Left ventricle myocardium inferior (tissue), 1 donor: ENCODE results near the gene CCPG1. TPM values are rescaled to one million over a fixed set of nuclear protein-coding genes. Genes with fewer than 3 reads are reported as not detected.

Experiments used
- DNase-seq: peaks from one replicate; pipeline ENCODE4 v3.0.0-alpha.2; 2020
- H3K27ac ChIP-seq: fragments of 200-600 bp; replicated peaks from 2 replicates; pipeline ENCODE4 v1.8.0; 2021
- H3K27me3 ChIP-seq: fragments of 200-600 bp; 2 replicates; pipeline ENCODE4 v1.8.0; 2021; ENCODE audit warnings: low read depth
- H3K36me3 ChIP-seq: fragments of 200-600 bp; 2 replicates; pipeline ENCODE4 v1.8.0; 2021
- H3K4me1 ChIP-seq: fragments of 200-600 bp; 2 replicates; pipeline ENCODE4 v1.8.0; 2021
- H3K4me3 ChIP-seq: fragments of 200-600 bp; 2 replicates; pipeline ENCODE4 v1.8.0; 2021; ENCODE audit warnings: mild to moderate bottlenecking, moderate library complexity
- H3K9me3 ChIP-seq: fragments of 200-600 bp; replicated peaks from 2 replicates; pipeline ENCODE4 v1.8.0; 2021
- intact Hi-C: fragments of 100-400 bp; cut with micrococcal nuclease; formaldehyde crosslinking; loops from one replicate; pipeline ENCODE4 v1.11.0; 2022
- total RNA-seq: library from RNA; stranded (reverse); fragmentation: NEBNext Ultra II Directional; extraction: Animal tissue kit (Norgen Biotek cat#: 25700); gene quantifications from one replicate; pipeline ENCODE4 v1.2.1, GENCODE V29; 2021
- TF ChIP-seq, protein P1 (sequence below): fragments of 200-600 bp; IDR thresholded peaks from 2 replicates; pipeline ENCODE4 v1.8.0; 2021; ENCODE audit warnings: antibody characterized with exemption, mild to moderate bottlenecking, borderline replicate concordance
- donor health status: DM: no; HTN: yes; CAD: no; lungs with severe emphysema.

The CCPG1 gene
- total RNA-seq, 1 donor from 2014 or later = 94.6 TPM

DNA sequence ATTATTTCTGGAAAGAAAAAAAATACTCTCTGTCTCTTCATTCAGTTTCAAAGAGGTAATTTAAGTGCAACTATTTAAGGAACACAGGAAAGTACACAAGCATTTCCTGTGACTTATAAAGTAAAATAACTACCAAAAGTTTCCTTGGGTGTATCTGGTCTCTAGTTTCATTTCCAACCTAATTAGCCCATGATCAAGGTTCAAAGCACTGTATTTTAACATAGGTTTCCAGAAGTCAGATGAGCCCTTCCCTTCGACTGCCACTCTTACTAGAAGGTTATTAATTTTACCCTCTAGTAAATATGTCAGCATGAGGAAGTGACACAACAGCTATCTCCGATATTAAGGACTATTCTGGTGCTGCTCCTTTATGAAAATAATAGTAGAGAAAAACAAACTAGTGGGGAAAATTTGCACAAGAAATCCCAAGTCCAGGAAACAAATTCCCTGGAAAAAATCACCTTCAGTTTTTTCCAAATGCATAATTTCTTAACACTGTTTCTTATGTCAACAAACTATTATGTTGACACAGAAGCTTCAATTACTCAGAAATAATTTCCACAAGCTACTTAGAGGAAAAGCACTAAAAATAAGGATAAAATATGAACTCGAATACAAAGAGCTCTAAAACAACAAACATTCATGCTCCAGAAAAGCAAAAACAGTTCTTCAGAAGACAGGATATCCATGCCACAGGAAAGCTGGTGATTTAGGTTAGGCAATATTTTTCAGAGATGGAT lies 35.3 kb downstream of the CCPG1 start:
- H3K36me3 ChIP-seq = peaks cover 76% of the 10 kb centered on the region
- H3K4me3 ChIP-seq = peak overlapping the region; percentile 4
- peaks cover 19% of the 10 kb centered on the region for H3K4me1 ChIP-seq
- TF ChIP-seq, protein P1, sequence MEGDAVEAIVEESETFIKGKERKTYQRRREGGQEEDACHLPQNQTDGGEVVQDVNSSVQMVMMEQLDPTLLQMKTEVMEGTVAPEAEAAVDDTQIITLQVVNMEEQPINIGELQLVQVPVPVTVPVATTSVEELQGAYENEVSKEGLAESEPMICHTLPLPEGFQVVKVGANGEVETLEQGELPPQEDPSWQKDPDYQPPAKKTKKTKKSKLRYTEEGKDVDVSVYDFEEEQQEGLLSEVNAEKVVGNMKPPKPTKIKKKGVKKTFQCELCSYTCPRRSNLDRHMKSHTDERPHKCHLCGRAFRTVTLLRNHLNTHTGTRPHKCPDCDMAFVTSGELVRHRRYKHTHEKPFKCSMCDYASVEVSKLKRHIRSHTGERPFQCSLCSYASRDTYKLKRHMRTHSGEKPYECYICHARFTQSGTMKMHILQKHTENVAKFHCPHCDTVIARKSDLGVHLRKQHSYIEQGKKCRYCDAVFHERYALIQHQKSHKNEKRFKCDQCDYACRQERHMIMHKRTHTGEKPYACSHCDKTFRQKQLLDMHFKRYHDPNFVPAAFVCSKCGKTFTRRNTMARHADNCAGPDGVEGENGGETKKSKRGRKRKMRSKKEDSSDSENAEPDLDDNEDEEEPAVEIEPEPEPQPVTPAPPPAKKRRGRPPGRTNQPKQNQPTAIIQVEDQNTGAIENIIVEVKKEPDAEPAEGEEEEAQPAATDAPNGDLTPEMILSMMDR = no peak
- intact Hi-C loops = no loop called here
- no peaks in the 10 kb centered on the region for H3K9me3 ChIP-seq
- DNase-seq = no peak
- no peaks in the 10 kb centered on the region for H3K27me3 ChIP-seq
- H3K27ac ChIP-seq = peak overlapping the region; percentile 74

DNA sequence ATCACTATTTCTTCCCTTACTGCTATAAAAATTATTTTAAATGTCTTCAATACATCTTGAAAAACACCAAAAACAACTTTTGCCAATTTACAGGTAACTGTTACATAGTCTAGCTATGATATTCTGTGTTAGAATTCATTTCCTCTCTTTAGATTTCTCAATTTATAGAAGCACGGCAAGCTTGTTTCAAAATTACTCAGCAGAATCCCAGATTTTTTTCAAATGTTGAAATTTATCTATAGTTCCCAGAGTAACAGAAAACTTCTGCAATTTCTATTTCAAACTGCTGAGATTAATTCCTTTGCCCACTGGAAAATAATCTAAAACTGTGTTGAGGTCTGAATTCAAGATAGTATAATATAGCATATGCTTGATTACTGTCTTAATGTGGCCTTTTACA lies 41.2 kb downstream of the CCPG1 start:
- Histone ChIP-seq H3K4me1 (no peaks in the 10 kb centered on the region), H3K9me3 (no peaks in the 10 kb centered on the region), H3K27ac (no peak overlapping the region), H3K36me3 (peaks cover 64% of the 10 kb centered on the region), H3K27me3 (no peaks in the 10 kb centered on the region), H3K4me3 (no peak overlapping the region)
- no peak for DNase-seq
- TF ChIP-seq, protein P1 = no peak
- intact Hi-C loops = no loop called here

DNA sequence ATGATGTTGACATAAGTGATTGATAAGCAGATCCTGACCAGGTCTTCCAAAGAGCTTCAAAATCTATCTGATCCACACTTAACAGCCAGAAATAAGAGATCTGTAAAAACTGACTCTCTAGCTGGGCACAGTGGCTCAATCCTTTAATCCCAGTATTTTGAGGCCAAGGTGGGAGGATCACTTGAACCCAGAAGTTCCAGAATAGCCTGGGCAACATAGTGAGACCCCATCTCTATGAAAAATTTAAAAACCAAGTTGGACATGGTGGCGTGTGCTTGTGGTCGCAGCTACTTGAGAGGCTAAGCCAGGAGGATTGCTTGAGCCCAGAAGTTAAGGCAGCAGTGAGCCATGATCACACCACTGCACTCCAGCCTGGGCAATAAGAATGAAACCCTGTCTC lies 45.5 kb downstream of the CCPG1 start:
- no peak overlapping the region for H3K4me3 ChIP-seq
- intact Hi-C loops = no loop called here
- no peak overlapping the region for H3K27ac ChIP-seq
- no peaks in the 10 kb centered on the region for H3K4me1 ChIP-seq
- peaks cover 59% of the 10 kb centered on the region for H3K36me3 ChIP-seq
- no peak for DNase-seq
- no peaks in the 10 kb centered on the region for H3K27me3 ChIP-seq
- TF ChIP-seq, protein P1 = no peak
- H3K9me3 ChIP-seq = no peaks in the 10 kb centered on the region

DNA sequence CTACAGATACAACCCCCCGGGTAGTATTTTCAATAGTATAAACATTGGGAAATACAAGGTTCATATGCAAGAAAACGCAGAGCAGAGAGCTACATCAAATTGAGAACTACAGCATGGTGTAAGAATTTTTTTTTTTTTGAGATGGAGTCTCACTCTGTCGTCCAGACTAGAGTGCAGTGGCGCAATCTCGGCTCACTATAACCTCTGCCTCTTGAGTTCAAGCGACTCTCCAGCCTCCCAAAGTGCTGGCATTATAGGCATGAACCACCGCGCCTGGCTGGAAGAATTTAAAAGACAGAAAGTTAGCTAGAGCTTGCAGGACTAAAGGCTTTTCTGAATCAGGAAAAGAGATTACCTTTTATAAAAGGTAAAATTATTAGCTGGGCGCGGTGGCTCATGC lies 47.1 kb downstream of the CCPG1 start:
- H3K4me1 ChIP-seq = no peaks in the 10 kb centered on the region
- H3K4me3 ChIP-seq = no peak overlapping the region
- H3K27ac ChIP-seq = no peak overlapping the region
- intact Hi-C loops = no loop called here
- no peak for DNase-seq
- TF ChIP-seq, protein P1 = no peak
- H3K36me3 ChIP-seq = peaks cover 59% of the 10 kb centered on the region
- H3K27me3 ChIP-seq = no peaks in the 10 kb centered on the region
- no peaks in the 10 kb centered on the region for H3K9me3 ChIP-seq

DNA sequence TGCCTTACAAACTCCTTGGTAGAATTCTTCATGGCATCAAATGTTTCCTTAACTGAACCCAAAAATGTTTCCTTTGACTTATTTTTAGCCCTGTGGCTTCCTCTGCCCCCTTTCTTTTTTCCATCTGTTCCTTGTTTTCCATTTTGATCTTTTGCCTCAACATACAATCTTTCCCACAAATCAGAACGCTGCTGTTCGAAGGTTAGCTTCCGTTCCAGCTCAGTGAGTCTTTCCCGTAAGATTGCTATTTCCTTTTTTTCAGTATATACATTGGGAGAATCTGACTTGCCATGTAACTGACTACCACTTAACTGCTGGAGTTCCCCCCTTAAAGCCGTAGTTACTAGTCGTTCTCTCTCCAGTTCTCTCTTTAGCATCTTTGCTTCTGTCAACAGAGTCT lies 47.9 kb downstream of the CCPG1 start:
- TF ChIP-seq, protein P1 = no peak
- Histone ChIP-seq H3K36me3 (peaks cover 64% of the 10 kb centered on the region), H3K27ac (no peak overlapping the region), H3K4me1 (no peaks in the 10 kb centered on the region), H3K27me3 (no peaks in the 10 kb centered on the region), H3K9me3 (no peaks in the 10 kb centered on the region), H3K4me3 (no peak overlapping the region)
- DNase-seq = no peak
- intact Hi-C loops = no loop called here
